Measurements from ENCODE around the gene GPR22.

- no peak for TF ChIP-seq CTCF (conservative IDR thresholded peaks at IDR 0.05 in 1 of 2, IDR thresholded peaks at IDR 0.05 in 1 of 2; ENCODE audit: extremely low read depth in 1 of 2, insufficient read depth in 1 of 2, low read depth in 1 of 2, low read length in 2 of 2)
- no peak for TF ChIP-seq EZH2 (IDR thresholded peaks at IDR 0.05; ENCODE audit: borderline replicate concordance, low read length)
Observed at GRCh38 chr7:107439025-107439424, 30.8 kb upstream of the GPR22 start.
